NCI-H2029 (cell line): ENCODE results near the gene GRM4.

ENCODE experiments used
- DNase-seq: peaks from one replicate; lab custom pipeline; 2025; lab: John Stamatoyannopoulos, UW

Gene GRM4

GRCh38 chr6:34106900-34107299 is 39.0 kb downstream of the GRM4 start:
- no peak for DNase-seq

- no peak for DNase-seq
Measured at GRCh38 chr6:34106421-34106820, 39.5 kb downstream of the GRM4 start.

- DNase-seq, result no peak
Measured at GRCh38 chr6:34104628-34105027, 41.3 kb downstream of the GRM4 start.

GRCh38 chr6:34104186-34104585 is 41.7 kb downstream of the GRM4 start:
- no peak for DNase-seq

- no peak for DNase-seq
Measured at GRCh38 chr6:34103321-34103720, 42.6 kb downstream of the GRM4 start.

GRCh38 chr6:34102696-34103095 is 43.2 kb downstream of the GRM4 start:
- no peak for DNase-seq

GRCh38 chr6:34102099-34102656 is 43.7 kb downstream of the GRM4 start:
- no peak for DNase-seq

- no peak for DNase-seq
Measured at GRCh38 chr6:34100788-34101187, 45.1 kb downstream of the GRM4 start.

GRCh38 chr6:34099878-34100277 is 46.0 kb downstream of the GRM4 start:
- DNase-seq, result no peak

- no peak for DNase-seq
Measured at GRCh38 chr6:34098045-34098936, 47.6 kb downstream of the GRM4 start.

GRCh38 chr6:34096814-34097213 is 49.1 kb downstream of the GRM4 start:
- no peak for DNase-seq

- no peak for DNase-seq
Measured at GRCh38 chr6:34096193-34096592, 49.7 kb downstream of the GRM4 start.

- peak; percentile 57 for DNase-seq
Measured at GRCh38 chr6:34095741-34096140, 50.1 kb downstream of the GRM4 start.

GRCh38 chr6:34095136-34095505 is 50.8 kb downstream of the GRM4 start:
- DNase-seq, result peak; percentile 43

- peak; percentile 82 for DNase-seq
Measured at GRCh38 chr6:34094474-34095135, 51.3 kb downstream of the GRM4 start.

GRCh38 chr6:34093854-34094430 is 51.9 kb downstream of the GRM4 start:
- DNase-seq, result peak; percentile 69

- DNase-seq, result no peak
Measured at GRCh38 chr6:34093206-34093605, 52.7 kb downstream of the GRM4 start.

- no peak for DNase-seq
Measured at GRCh38 chr6:34092631-34093030, 53.3 kb downstream of the GRM4 start.

GRCh38 chr6:34090935-34091334 is 55.0 kb downstream of the GRM4 start:
- DNase-seq, result no peak

GRCh38 chr6:34090529-34090928 is 55.4 kb downstream of the GRM4 start:
- DNase-seq, result no peak

GRCh38 chr6:34086558-34086957 is 59.3 kb downstream of the GRM4 start:
- DNase-seq, result no peak

GRCh38 chr6:34085453-34086170 is 60.3 kb downstream of the GRM4 start:
- no peak for DNase-seq
